CD4-positive, alpha-beta T cell treated with Interferon gamma for 1 hour (primary cell): ENCODE data around the gene SLC24A3.

ENCODE experiments used
- DNase-seq: peaks from one replicate; pipeline ENCODE4 v3.0.0-alpha.2; 2020

Gene SLC24A3

GRCh38 chr20:19693508-19693907 lies 481.1 kb downstream of the SLC24A3 start:
- no peak for DNase-seq

GRCh38 chr20:19695081-19695480 lies 482.6 kb downstream of the SLC24A3 start:
- DNase-seq = no peak

- no peak for DNase-seq
Measured at GRCh38 chr20:19696620-19697019, 484.2 kb downstream of the SLC24A3 start.

- no peak for DNase-seq
Measured at GRCh38 chr20:19697415-19697814, 485.0 kb downstream of the SLC24A3 start.

GRCh38 chr20:19699180-19699971 lies 486.9 kb downstream of the SLC24A3 start:
- no peak for DNase-seq

- peak; percentile 50 for DNase-seq
Measured at GRCh38 chr20:19701429-19701828, 489.0 kb downstream of the SLC24A3 start.

- peak; percentile 18 for DNase-seq
Measured at GRCh38 chr20:19706463-19706862, 494.0 kb downstream of the SLC24A3 start.

- DNase-seq = no peak
Measured at GRCh38 chr20:19709635-19710335, 497.3 kb downstream of the SLC24A3 start.

GRCh38 chr20:19710336-19711120 lies 498.1 kb downstream of the SLC24A3 start:
- DNase-seq = no peak

GRCh38 chr20:19711126-19711525 lies 498.7 kb downstream of the SLC24A3 start:
- no peak for DNase-seq

- no peak for DNase-seq
Measured at GRCh38 chr20:19712721-19713260, 500.3 kb downstream of the SLC24A3 start.

- DNase-seq = no peak
Measured at GRCh38 chr20:19713822-19714578, 501.6 kb downstream of the SLC24A3 start.

- no peak for DNase-seq
Measured at GRCh38 chr20:19714579-19714840, 502.1 kb downstream of the SLC24A3 start.

GRCh38 chr20:19715986-19716385 lies 503.5 kb downstream of the SLC24A3 start:
- no peak for DNase-seq

GRCh38 chr20:19718880-19719279 lies 506.4 kb downstream of the SLC24A3 start:
- DNase-seq = no peak

- DNase-seq = no peak
Measured at GRCh38 chr20:19720991-19721390, 508.5 kb downstream of the SLC24A3 start.

GRCh38 chr20:19723051-19723450 lies 510.6 kb downstream of the SLC24A3 start:
- DNase-seq = no peak

- no peak for DNase-seq
Measured at GRCh38 chr20:19723813-19724430, 511.5 kb downstream of the SLC24A3 start.

GRCh38 chr20:19725373-19725772 lies 512.9 kb downstream of the SLC24A3 start:
- no peak for DNase-seq

- DNase-seq = no peak
Measured at GRCh38 chr20:19725814-19726525, 513.5 kb downstream of the SLC24A3 start.

- DNase-seq = no peak
Measured at GRCh38 chr20:19727251-19727847, 514.9 kb downstream of the SLC24A3 start.
